Endometrial microvascular endothelial cells (primary cell): ENCODE results near the gene MOGAT3. TPM values are rescaled to one million over a fixed set of nuclear protein-coding genes. Genes with fewer than 3 reads are reported as not detected.

ENCODE experiments used
- total RNA-seq: library from RNA; depleted of rRNA; stranded (reverse); fragments of >200 nt; gene quantifications from one replicate; pipeline ENCODE4 v1.2.3, GENCODE V29; 2015; ENCODE audit errors: inconsistent ontology term

MOGAT3 gene
- total RNA-seq, 1 donor from 2014 or later = not detected

Other genes starting within 250 kb of the MOGAT3 start
- not detected for gene MUC12, start 231.5 kb downstream of the MOGAT3 start, total RNA-seq
- not detected for gene MUC17, start 181.0 kb downstream of the MOGAT3 start, total RNA-seq
- gene TRIM56, start 115.6 kb downstream of the MOGAT3 start, total RNA-seq = 13.9 TPM
- 2,363 TPM for gene SERPINE1, start 73.9 kb downstream of the MOGAT3 start, total RNA-seq
- 248 TPM for gene AP1S1, start 46.6 kb downstream of the MOGAT3 start, total RNA-seq
- gene VGF, start 35.5 kb downstream of the MOGAT3 start, total RNA-seq = not detected
- not detected for gene NAT16, start 20.7 kb downstream of the MOGAT3 start, total RNA-seq
- 109 TPM for gene PLOD3, start 16.5 kb upstream of the MOGAT3 start, total RNA-seq
- gene ZNHIT1, start 17.1 kb upstream of the MOGAT3 start, total RNA-seq = 185 TPM
- gene CLDN15, start 36.8 kb upstream of the MOGAT3 start, total RNA-seq = 4.4 TPM
- gene FIS1, start 44.0 kb upstream of the MOGAT3 start, total RNA-seq = 240 TPM
- gene IFT22, start 120.8 kb upstream of the MOGAT3 start, total RNA-seq = 30.7 TPM
- not detected for gene COL26A1, start 161.8 kb upstream of the MOGAT3 start, total RNA-seq